Ramos (cell line): ENCODE data around the gene INF2.

Experiments
- in situ Hi-C: fragments of 300-500 bp; cut with MboI; formaldehyde crosslinking; loops from one replicate; pipeline ENCODE4 v1.14.3; 2022; ENCODE audit warnings: low sequenced_read_pairs; ENCODE audit not compliant: unreplicated experiment

INF2 gene

DNA sequence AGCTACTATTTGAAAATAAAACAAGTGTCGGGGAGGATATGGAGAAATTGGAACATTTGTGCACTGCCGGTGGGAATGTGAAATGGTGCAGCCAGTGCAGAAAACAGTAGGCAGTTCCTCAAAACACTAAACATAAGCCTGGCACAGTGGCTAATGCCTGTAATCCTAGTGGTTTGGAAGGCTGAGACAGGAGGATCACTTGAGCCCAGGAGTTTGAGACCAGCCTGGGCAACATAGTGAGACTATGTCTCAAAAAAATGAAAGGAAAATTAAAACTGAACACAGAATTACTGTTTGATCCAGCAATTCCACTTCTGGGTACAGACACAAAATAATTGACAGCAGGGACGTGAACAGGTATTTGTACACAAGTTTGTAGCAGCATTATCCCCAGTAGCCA is 76.1 kb downstream of the INF2 start:
- in situ Hi-C loops: no loop called here

GRCh38 chr14:104766256-104766862 is 76.9 kb downstream of the INF2 start:
- in situ Hi-C loops: no loop called here

- in situ Hi-C loops: no loop called here
Observed at GRCh38 chr14:104766863-104767633, 77.6 kb downstream of the INF2 start.

GRCh38 chr14:104767634-104767918 is 78.2 kb downstream of the INF2 start:
- in situ Hi-C loops: no loop called here

GRCh38 chr14:104768437-104769323 is 79.3 kb downstream of the INF2 start:
- in situ Hi-C loops: no loop called here

DNA sequence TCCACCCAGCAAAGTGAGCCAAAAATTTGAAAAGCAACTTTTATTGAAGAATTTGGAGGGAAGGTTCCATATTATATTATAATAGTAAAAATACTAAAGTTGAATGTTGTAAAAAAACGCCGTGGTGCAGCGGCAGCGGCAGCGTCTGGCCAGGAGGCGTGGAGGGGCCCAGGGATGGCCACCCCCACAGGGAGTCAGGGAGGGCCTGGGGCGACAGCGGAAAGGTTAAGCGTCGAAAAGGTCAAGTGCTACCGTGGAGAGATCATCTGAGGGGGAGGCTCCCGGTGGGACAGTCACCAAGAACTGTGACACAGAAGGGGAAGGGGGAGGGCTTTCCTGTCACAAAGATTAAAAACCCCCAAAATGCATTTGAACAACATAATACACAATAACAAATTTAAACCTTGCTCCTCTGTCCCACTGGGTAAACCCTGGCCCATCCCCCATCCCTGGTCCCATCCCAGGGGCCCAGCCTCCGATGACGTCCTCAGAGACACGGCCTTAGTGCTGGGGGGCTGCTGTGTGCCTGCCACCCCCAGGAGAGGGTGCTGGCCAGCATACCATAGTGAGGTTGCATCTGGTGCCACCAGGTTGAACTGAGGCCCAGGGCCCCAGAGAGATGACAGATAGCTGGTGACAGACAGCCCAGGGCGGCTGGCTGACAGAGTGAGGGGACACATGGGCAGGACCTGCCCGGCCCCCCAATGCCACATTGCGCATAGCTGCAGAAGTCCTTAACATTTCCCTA is 80.1 kb downstream of the INF2 start:
- in situ Hi-C loops: loop anchor here (5.0 kb wide), 1 partner anchor 53 kb away; no protein-coding TSS in a partner anchor

- in situ Hi-C loops: loop anchor here (5.0 kb wide), 1 partner anchor 52 kb away; no protein-coding TSS in a partner anchor
Observed at GRCh38 chr14:104770072-104770579, 80.7 kb downstream of the INF2 start.

DNA sequence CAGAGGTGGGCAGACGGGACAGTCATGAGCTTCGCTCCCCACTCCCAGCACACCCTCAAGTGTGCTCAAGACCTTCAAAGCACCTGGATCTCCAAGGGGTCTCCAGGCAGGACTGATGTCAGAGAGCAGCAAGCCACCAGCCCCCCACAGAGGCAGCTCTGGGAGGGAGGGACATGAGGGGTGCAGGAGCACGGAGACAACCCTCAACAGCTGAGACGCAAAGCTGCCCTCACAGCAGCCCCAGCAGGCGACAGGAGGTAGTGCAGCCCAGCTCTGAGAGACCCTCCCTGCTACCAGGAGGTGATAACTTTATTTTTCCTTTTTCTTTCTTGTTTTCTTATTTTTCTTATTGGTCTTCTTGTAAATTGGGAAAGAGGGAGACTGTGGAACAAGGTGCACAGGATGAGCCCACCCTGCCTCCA is 81.4 kb downstream of the INF2 start:
- in situ Hi-C loops: loop anchor here (5.0 kb wide), 1 partner anchor 51 kb away; no protein-coding TSS in a partner anchor

- in situ Hi-C loops: loop anchor here (5.0 kb wide), 1 partner anchor 51 kb away; no protein-coding TSS in a partner anchor
Observed at GRCh38 chr14:104771374-104771773, 82.0 kb downstream of the INF2 start.
